GOT3 (cell line): ENCODE results near the gene RAD50.

Experiments
- DNase-seq: peaks from one replicate; lab custom pipeline; 2025; ENCODE audit warnings: mixed read lengths; lab: John Stamatoyannopoulos, UW

Gene RAD50

DNA sequence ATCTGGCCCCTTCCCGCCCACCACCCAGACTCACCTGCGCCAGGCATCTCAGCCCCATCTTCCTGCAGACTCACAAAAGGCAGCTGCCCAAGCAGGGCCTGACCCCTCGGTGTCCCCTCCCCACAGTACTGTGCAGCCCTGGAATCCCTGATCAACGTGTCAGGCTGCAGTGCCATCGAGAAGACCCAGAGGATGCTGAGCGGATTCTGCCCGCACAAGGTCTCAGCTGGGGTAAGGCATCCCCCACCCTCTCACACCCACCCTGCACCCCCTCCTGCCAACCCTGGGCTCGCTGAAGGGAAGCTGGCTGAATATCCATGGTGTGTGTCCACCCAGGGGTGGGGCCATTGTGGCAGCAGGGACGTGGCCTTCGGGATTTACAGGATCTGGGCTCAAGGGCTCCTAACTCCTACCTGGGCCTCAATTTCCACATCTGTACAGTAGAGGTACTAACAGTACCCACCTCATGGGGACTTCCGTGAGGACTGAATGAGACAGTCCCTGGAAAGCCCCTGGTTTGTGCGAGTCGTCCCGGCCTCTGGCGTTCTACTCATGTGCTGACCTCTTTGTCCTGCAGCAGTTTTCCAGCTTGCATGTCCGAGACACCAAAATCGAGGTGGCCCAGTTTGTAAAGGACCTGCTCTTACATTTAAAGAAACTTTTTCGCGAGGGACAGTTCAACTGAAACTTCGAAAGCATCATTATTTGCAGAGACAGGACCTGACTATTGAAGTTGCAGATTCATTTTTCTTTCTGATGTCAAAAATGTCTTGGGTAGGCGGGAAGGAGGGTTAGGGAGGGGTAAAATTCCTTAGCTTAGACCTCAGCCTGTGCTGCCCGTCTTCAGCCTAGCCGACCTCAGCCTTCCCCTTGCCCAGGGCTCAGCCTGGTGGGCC, 103.1 kb downstream of the RAD50 start:
- no peak for DNase-seq

- DNase-seq, result no peak
Observed at GRCh38 chr5:132661231-132662003, 104.6 kb downstream of the RAD50 start.

GRCh38 chr5:132662004-132662401, 105.2 kb downstream of the RAD50 start:
- no peak for DNase-seq

DNA sequence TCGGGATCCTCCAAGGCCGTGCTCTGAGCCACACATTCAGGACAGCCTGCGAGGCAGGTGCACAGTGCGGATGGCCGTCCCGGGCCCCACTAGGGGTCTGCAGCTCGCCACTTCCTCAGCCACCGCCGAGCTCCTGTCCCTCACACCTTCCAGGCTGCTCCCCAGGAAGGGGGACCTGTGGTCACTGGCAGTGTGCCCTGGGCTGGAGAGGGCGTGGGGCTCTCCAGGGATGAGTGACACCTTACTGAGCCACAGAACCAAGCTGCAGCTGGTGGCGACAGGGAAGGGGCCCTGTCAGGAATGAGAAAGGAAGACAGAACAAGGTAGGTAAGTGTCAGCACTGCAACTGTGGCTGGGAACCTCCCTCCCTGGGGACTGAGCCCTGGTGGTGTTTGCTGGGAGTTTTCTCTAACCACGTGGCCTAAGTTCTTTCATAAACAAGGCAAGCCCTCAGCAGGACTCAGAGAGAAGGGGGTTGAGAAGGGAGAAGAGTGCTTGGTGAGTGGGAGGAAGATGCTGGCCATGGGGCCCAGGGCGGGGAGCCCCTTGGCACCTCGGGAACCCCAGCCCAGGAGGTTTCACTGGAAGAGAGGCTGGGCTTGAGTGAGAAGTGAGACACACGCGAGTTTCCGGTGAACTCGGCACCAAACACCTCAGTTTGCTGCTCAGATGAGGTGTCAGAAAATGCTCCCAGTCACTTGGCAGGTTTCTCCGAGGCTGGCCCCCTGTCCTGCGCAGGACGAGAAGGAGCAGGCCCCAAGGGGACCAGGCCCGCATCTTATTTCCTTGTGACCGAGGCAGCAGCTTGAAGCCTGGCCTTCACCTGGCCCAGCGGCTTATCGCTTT, 106.4 kb downstream of the RAD50 start:
- DNase-seq, result no peak

- DNase-seq, result no peak
Observed at GRCh38 chr5:132663771-132664695, 107.3 kb downstream of the RAD50 start.

- DNase-seq, result no peak
Observed at GRCh38 chr5:132664696-132665209, 108.0 kb downstream of the RAD50 start.

DNA sequence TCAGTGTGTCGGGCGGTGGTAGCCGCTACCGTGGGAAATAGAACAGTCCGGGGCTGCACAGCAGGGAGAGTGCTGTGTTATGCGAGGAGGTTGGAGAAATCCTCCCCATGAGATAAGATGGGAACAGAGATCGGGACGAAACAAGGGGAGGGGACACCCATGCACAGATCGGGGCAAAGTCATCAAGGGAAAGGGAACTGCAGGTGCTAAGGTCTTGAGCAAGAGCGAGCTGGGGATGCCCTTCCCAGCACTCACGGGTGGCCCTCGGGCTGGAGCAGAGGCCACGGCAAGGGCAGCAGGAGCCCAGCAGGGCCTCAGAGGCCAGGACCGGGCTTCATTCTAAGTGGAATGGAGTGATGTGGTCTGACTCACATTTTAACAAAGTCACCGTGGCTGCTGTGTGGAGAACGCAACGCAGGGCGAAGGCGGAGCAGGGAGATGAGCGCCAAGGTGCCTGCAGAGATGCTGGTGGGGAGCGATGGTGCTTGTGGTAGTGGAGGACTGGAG, 108.8 kb downstream of the RAD50 start:
- DNase-seq, result no peak

GRCh38 chr5:132666310-132667123, 109.7 kb downstream of the RAD50 start:
- no peak for DNase-seq

DNA sequence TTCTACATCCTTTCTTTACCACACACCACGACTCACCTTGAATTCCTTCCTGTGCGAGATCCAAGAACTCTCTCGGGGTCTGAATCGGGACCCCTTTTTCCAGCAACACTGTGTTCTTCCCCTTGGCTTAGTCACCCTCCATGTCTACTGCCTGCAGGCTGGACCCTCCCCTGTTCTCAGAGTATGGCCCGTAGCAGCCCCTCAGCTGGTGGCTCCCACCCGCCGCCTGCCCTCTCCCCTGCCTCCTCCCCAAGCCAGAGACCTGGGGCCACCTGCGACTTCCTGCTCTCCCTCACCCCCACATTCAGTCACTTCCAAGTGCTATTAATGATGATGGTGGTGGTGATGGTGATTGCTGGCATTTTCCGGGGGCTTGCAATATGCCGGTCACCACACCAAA, 110.5 kb downstream of the RAD50 start:
- DNase-seq, result no peak

DNA sequence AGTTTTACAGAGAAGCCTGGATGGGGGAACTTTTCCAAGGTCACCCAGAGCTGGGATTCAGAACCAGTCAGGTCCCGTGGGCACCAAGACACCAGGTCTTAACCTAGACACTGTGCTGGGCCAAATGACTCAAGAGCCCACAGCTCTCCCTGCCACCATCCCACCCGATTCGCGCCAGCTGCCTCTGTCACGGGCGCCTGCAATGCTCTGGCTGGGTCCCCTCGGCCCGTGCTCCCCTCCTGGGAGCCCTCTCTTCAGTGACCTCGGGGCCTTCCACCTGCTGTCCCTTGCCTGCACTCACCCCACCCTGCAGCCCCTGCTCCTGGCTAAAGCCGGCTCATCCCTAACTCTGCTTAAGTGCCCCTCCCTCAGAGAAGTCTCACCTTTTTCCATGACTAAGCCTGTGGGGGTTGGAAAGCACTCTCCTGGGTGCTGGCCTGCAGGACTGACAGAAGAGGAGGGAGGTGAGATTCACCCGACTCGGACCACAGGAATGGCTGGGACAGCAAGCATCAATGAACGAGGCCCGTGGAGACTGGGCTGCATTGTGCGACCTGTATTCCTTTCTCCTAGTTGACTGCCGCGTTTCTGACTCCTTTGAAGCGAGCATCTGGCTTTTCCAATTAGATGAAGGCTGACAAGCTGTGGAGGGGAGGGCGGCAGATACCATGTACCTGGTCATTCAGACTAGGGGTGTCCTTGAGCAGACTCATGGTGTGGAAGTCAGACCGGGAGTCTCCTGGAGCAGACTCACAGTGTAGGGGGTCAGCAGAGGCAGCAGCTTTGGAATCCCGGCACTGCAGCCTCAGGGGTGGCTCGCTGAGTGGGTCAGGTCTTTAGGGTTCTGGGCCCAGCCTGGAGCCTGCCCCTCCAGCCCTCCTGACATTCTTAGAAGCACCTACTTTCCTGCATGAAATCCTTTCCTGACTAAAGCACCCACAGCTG, 111.3 kb downstream of the RAD50 start:
- DNase-seq, result no peak

DNA sequence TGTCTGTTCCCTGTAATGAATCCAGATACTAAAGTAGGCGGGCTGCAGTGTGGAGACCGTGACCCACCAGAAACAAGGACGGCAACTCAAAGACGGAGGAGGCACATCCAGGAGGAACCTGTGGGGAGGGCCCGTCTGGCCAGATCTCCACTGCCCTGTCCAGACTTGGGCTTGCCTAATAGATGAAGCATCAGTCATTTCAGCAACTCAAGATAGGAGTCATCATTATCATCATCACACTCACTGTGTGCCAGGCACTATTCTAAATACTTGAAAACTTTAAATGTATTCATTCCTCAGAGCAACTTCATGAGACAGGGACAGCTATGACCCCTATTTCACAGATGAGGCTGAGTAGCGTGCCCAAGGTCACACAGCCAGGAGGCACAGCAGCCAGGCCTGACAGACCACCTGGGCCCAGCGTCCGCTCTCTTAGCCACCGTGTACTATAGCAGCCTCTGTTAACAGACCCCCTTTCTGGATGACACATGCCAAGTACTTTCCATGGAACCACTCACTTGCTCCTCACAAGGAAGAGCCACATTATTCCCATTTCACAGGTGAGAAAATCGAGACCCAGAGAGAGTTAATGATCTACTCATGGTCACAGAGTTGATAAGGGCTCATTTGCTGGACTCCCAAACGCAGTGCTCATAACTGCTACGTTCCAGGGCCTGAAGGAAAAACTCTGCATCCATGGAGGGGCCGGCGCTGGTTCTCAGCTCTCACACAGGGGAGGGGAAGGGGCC, 112.1 kb downstream of the RAD50 start:
- DNase-seq, result no peak

DNA sequence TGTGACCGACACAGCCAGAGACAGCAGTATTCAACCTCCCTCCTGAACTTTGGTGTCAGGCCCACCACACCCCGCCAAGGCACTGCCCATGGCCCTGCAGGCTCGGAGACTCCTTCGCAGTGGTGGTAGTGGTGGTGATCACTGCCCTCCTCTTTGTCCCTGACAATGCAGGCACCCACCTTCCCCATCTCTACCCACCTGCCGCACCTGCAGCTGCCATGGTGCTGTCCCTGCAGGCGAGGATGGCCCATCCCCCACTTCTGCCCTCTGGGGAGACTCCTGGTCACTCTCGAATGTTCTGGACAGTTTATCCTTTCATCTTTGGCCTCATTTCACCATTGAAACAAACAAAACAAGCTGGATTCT, 112.7 kb downstream of the RAD50 start:
- no peak for DNase-seq

GRCh38 chr5:132669966-132670882, 113.4 kb downstream of the RAD50 start:
- DNase-seq, result no peak

GRCh38 chr5:132671000-132671399, 114.2 kb downstream of the RAD50 start:
- DNase-seq, result no peak

- no peak for DNase-seq
Observed at GRCh38 chr5:132673488-132673887, 116.7 kb downstream of the RAD50 start.

- DNase-seq, result no peak
Observed at GRCh38 chr5:132673939-132674630, 117.3 kb downstream of the RAD50 start, which contains the start of gene IL4. TSS of gene IL4 (plus strand) at chr5:132673989. CDS start at chr5:132674051, 62 bp downstream.
